HepG2 (cell line): ENCODE data around the gene GGA3. TPM values are rescaled to one million over a fixed set of nuclear protein-coding genes. Genes with fewer than 3 reads are reported as not detected.

Experiments used
- E2F5 ChIP-seq: sonication (generic); formaldehyde crosslinking; conservative IDR thresholded peaks from 2 replicates; pipeline ENCODE4 v1.4.0; 2020; ENCODE audit warnings: missing genetic modification reagents
- FOSL2 ChIP-seq: sonication (generic); formaldehyde crosslinking; IDR thresholded peaks from 2 replicates; pipeline ENCODE4 v1.4.0; 2020; ENCODE audit warnings: missing genetic modification reagents
- GLMP ChIP-seq: sonication (generic); formaldehyde crosslinking; IDR thresholded peaks from 2 replicates; pipeline ENCODE4 v1.9.0; 2021; ENCODE audit warnings: missing genetic modification reagents, mild to moderate bottlenecking, borderline replicate concordance
- HNF1B ChIP-seq: sonication (generic); formaldehyde crosslinking; IDR thresholded peaks from 2 replicates; pipeline ENCODE4 v1.5.1; 2020; ENCODE audit warnings: mild to moderate bottlenecking, moderate library complexity, missing genetic modification reagents
- IKZF1 ChIP-seq: fragments of 450-650 bp; IDR thresholded peaks from 2 replicates; pipeline ENCODE4 v1.7.1; 2016
- NR2F2 ChIP-seq: IDR thresholded peaks from 2 replicates; pipeline ENCODE4 v1.6.1; 2012; ENCODE audit warnings: low read depth, inconsistent platforms, borderline replicate concordance
- PCBP2 ChIP-seq: fragments of 200-400 bp; formaldehyde crosslinking; optimal IDR thresholded peaks from 2 replicates; pipeline ENCODE3; 2018; ENCODE audit warnings: low read length, low read depth; ENCODE audit not compliant: poor library complexity, severe bottlenecking
- SSRP1 ChIP-seq: IDR thresholded peaks from 2 replicates; pipeline ENCODE4 v1.6.1; 2016; ENCODE audit warnings: control low read depth
- ZBTB25 ChIP-seq: IDR thresholded peaks from 2 replicates; pipeline ENCODE4 v1.6.1; 2018; ENCODE audit warnings: missing genetic modification reagents
- ZBTB44 ChIP-seq: sonication (generic); formaldehyde crosslinking; IDR thresholded peaks from 2 replicates; pipeline ENCODE4 v1.4.0; 2020; ENCODE audit warnings: missing genetic modification reagents
- ZFP82 ChIP-seq: sonication (generic); formaldehyde crosslinking; IDR thresholded peaks from 2 replicates; pipeline ENCODE4 v1.5.1; 2020; ENCODE audit warnings: mild to moderate bottlenecking, missing genetic modification reagents, borderline replicate concordance
- ZFYVE20 ChIP-seq: sonication (generic); formaldehyde crosslinking; IDR thresholded peaks from 2 replicates; pipeline ENCODE4 v1.8.0; 2023; ENCODE audit warnings: low read depth, mild to moderate bottlenecking, moderate library complexity, missing genetic modification reagents, borderline replicate concordance
- ZNF512B ChIP-seq: sonication (generic); formaldehyde crosslinking; IDR thresholded peaks from 2 replicates; pipeline ENCODE4 v1.5.1; 2020; ENCODE audit warnings: missing genetic modification reagents, mild to moderate bottlenecking, borderline replicate concordance
- ZNF569 ChIP-seq: sonication (generic); formaldehyde crosslinking; IDR thresholded peaks from 2 replicates; pipeline ENCODE4 v1.5.0; 2020; ENCODE audit warnings: mild to moderate bottlenecking, missing genetic modification reagents, moderate library complexity, borderline replicate concordance
- ZNF576 ChIP-seq: sonication (generic); formaldehyde crosslinking; IDR thresholded peaks from 2 replicates; pipeline ENCODE4 v1.4.0; 2020; ENCODE audit warnings: mild to moderate bottlenecking, missing genetic modification reagents
- ZNF615 ChIP-seq: sonication (generic); formaldehyde crosslinking; IDR thresholded peaks from 2 replicates; pipeline ENCODE4 v1.5.0; 2020; ENCODE audit warnings: mild to moderate bottlenecking, missing genetic modification reagents, borderline replicate concordance
- ZNF670 ChIP-seq: sonication (generic); formaldehyde crosslinking; IDR thresholded peaks from 2 replicates; pipeline ENCODE4 v1.8.0; 2022; ENCODE audit warnings: mild to moderate bottlenecking, missing genetic modification reagents, borderline replicate concordance
- ZZZ3 ChIP-seq: sonication (generic); formaldehyde crosslinking; IDR thresholded peaks from 2 replicates; pipeline ENCODE4 v1.4.0; 2020; ENCODE audit warnings: missing genetic modification reagents, mild to moderate bottlenecking, borderline replicate concordance
- polyA plus RNA-seq, 8 experiments: library from polyadenylated mRNA; depleted of rRNA in 3 of 8; stranded (reverse) in 7 of 8; unstranded in 1 of 8; fragments of >200 nt; fragmentation: Illumina TruSeq in 4 of 8; extraction: Trizol in 4 of 8; gene quantifications; 2 replicates each; pipeline versions ENCODE4 v1.2.1 to v1.2.3, GENCODE V29; 2011 to 2016; ENCODE audit warnings: low read depth in 4 of 8, missing spikeins in 1 of 8, mixed read lengths in 1 of 8; ENCODE audit not compliant: insufficient read depth in 1 of 8
- total RNA-seq, 5 experiments: library from RNA; depleted of rRNA; stranded (reverse); fragments of >200 nt; fragmentation: Illumina TruSeq; extraction: Trizol; gene quantifications; 2 replicates each; pipeline ENCODE4 v1.2.3, GENCODE V29; 2016; ENCODE audit warnings: low read depth in 1 of 5

The GGA3 gene
- total and polyA plus RNA-seq, 2 of the 13 experiments (the other 11 are each of a cell fraction or from before 2014, with no cell fraction given): 28.4 to 43.7 TPM

- no peak for TF ChIP-seq GLMP
- peak; percentile 40; the same call in 1 of the 2 replicates for TF ChIP-seq ZNF576 (CRISPR knock-in tag)
- no peak for TF ChIP-seq FOSL2
- no peak for TF ChIP-seq ZBTB44
- no peak for TF ChIP-seq ZBTB25 (CRISPR knock-in tag)
- peak; percentile 70; the same call in 1 of the 2 replicates for TF ChIP-seq ZNF670 (CRISPR knock-in tag)
- TF ChIP-seq ZZZ3 (CRISPR knock-in tag): no peak
- no peak for TF ChIP-seq SSRP1 (CRISPR knock-in tag)
- no peak for TF ChIP-seq ZNF615 (CRISPR knock-in tag)
- TF ChIP-seq E2F5 (CRISPR knock-in tag): no peak
- TF ChIP-seq PCBP2: peak; percentile 20
- no peak for TF ChIP-seq HNF1B (CRISPR knock-in tag)
- no peak for TF ChIP-seq IKZF1
- 0 out of 2 replicates have a peak, but pooled peaks have one; percentile 38 for TF ChIP-seq ZFP82 (CRISPR knock-in tag)
- TF ChIP-seq ZNF512B (CRISPR knock-in tag): 0 out of 2 replicates have a peak, but pooled peaks have one; percentile 45
- TF ChIP-seq NR2F2: peak; percentile 38; the same call in 1 of the 2 replicates
- no peak for TF ChIP-seq ZFYVE20 (CRISPR knock-in tag)
- no peak for TF ChIP-seq ZNF569 (CRISPR knock-in tag)
Measured at GRCh38 chr17:75288770-75289114, 27.3 kb upstream of the GGA3 start (continued).
